Cerebellar cortex (tissue), 1 donor: ENCODE data around the gene MCU.

ENCODE experiments used
- DNase-seq: peaks from one replicate; pipeline ENCODE4 v3.0.0-alpha.2; 2015; ENCODE audit warnings: low spot score

Gene MCU

DNA sequence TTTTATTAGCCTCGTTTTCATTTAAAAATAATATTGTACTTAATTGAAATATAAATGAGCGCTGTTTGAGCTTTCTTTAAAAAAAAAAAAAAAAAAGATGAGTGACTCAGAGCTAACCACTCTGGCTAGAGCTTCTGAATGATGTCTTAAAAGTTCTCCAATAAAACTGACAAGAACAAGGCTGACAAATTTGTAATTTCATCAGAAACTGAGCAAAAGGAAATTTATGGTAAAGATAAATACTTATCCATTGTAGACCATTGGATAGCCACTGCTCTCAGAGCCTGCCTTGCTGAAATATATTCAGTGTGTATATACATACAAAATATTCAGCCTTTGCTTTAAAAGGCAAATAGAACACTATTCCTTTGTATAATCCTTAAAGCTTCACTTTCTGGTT, 110.4 kb downstream of the MCU start:
- DNase-seq = no peak

- DNase-seq = no peak
Observed at GRCh38 chr10:72802763-72803505, 111.0 kb downstream of the MCU start.

- DNase-seq = peak; percentile 97
Observed at GRCh38 chr10:72808001-72808400, 116.1 kb downstream of the MCU start.

GRCh38 chr10:72809006-72809405, 117.1 kb downstream of the MCU start:
- no peak for DNase-seq

DNA sequence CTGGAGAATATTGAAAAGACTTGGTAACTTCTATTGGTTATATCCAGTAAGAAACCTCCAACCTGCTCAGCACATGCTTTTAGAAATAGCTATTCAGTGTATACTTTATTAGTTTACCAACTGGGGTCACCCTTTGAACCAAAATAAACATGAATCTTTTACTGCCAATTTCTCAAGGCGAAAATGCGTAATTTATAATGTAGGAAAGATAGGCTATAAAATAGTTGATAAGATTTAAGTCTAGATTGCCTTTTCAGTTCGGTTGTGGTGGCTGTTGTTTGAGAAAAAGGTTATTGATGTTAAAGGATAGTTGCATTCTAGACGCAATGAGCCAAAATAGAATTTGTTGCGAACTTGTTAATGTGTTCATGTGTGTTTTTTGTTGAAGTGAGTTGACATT, 119.0 kb downstream of the MCU start:
- DNase-seq = no peak

DNA sequence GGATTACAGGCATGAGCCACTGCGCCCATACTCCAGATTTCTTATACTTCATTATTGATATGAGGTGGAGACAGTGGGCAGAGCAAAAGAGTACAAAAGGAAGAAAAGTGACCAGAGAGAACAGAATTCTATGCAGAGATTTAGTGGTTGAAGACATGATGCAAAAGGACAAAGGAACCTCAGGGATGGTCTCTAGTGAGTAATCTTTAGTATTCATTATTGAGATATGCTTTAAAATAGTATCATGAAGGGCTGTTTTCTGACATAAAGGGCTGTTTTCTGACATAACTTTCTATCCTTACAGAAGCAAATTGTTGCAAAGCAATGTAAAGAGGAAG, 120.4 kb downstream of the MCU start:
- no peak for DNase-seq

GRCh38 chr10:72812753-72813430, 120.9 kb downstream of the MCU start:
- DNase-seq = no peak

GRCh38 chr10:72814099-72814790, 122.3 kb downstream of the MCU start:
- DNase-seq = peak; percentile 97

GRCh38 chr10:72816565-72816964, 124.6 kb downstream of the MCU start:
- no peak for DNase-seq

DNA sequence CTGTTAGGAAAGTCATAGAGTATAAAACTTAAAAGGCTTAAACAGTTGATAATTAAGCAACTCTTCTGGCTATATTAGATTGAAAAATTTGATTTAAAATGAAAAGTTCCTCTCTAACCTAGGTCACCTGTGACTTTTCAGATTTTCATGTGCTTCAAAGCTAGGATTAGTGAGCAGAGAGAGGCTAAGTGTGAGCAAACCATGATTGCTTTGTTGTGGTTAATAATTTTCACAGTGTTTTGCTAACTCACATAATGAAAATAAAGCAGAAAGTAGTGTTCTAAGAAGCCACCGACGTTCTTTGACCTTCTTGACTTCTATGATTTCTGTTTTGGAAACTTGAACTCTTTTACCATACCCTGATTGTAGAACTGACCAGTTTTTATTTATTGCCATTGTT, 126.1 kb downstream of the MCU start:
- no peak for DNase-seq

GRCh38 chr10:72819053-72819452, 127.1 kb downstream of the MCU start:
- no peak for DNase-seq

GRCh38 chr10:72821606-72822005, 129.7 kb downstream of the MCU start:
- DNase-seq = no peak

- DNase-seq = no peak
Observed at GRCh38 chr10:72822342-72822986, 130.5 kb downstream of the MCU start.

DNA sequence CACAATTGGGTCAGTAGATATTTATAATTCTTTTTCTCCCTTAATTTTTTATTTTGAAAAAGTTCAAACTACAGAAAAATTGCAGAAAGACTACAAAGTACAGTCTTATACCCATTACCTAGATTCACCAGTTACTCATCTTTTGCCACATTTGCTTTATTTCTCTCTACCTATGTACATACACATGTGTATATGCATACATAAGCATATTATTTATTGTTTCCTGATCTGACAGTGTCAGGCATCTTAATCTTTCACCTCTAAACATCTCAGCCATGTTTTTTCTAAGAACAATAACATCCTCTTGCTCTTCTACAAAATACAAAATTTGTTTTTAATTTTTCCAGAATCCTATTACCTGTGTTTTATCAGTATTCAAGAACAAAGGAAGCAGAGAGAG, 133.2 kb downstream of the MCU start:
- no peak for DNase-seq

- DNase-seq = no peak
Observed at GRCh38 chr10:72826346-72826745, 134.4 kb downstream of the MCU start.

- no peak for DNase-seq
Observed at GRCh38 chr10:72828294-72828693, 136.4 kb downstream of the MCU start.

DNA sequence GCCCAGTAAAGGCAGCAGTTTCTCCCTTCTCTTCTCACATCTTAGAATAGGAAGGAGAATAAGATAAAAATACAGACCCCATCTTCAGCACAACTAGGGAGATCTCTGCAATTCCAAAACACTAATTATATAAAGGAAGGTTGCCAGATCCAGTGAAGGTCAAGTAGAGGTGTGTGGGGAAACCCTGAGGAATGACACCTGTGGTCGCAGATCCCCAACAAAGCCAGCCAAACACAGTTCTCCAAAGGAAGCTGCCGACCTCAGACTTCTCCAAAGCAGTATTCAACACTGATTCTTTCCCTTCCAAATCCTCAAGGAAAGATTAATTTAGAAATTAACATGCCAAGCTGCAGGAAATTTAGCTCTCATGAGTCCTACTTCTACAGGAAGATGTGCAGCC, 138.7 kb downstream of the MCU start:
- no peak for DNase-seq

DNA sequence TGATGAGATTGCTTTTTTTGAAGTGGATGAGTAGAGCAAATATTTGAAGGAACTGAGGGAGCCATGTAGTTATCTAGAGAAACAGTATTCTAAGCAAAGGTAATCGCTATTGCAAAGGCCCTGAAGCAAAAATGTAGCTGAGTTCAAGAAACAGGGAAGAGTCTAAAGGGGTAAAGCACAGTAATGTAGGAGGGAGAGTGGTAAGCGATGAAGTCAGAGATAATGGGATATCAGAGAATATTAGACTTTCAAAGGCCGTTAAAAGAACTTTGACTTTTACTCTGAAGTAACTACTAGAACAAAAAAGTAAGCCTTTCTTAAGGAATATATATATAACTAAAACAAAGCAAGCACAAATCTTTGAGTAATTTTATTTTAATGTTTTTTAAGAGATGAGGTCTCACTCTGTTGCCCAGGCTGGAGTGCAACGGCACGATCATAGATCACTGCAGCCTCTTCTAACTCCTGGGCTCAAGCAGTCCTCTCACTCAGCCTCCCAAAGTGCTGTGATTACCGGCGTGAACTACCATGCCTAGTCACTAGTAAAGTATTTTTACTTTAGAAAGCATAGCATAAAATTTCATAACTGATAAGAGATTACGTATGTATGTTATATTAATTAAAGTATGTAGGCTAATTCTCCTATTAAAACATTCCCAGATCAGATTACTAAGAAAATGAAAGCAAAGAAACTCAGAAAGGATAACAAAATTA, 139.9 kb downstream of the MCU start:
- no peak for DNase-seq

DNA sequence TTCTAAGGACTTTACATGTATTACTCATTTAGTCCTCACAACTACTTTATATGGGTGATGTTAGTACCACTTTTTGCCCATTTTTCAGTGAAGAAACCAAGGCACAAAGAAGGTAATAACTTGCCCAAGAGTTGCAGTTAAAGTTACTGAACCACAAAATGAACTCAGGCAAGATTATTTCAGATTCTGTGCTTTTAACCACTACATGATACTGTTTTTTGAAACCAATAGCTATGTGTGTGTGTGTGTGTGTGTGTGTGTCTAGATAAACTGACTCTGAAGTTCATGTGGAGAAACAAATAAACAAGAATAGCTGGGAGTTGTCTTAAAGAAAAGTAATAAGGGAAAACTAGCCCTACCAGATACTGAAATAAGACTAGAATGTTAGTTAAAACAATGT, 140.8 kb downstream of the MCU start:
- no peak for DNase-seq

- peak; percentile 91 for DNase-seq
Observed at GRCh38 chr10:72834183-72834825, 142.4 kb downstream of the MCU start.

GRCh38 chr10:72840319-72840718, 148.4 kb downstream of the MCU start:
- DNase-seq = no peak

DNA sequence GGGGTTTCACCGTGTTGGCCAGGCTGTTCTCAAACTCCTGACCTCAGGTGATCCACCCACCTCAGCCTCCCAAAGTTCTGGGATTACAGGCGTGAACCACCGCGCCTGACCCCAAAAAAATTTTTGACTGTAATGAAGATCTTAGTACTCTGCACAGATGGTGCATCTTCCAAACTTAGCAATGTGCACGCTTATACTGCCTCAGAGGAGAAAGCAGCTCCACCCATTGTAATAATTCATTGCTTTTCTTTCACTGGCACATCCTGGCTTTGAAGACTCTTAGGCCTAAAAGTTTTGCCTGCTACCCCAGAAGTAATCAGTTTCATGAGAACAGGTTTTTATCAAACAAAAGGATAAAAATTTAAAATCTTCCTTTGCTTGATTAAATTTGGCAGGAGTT, 149.5 kb downstream of the MCU start:
- no peak for DNase-seq
